ENCODE data around the gene APOOL. TPM values are rescaled to one million over a fixed set of nuclear protein-coding genes. Genes with fewer than 3 reads are reported as not detected.
A peak's percentile ranks its signal among the peaks of the same experiment; 100 is the strongest.

The APOOL gene
- total and polyA plus RNA-seq, 2 donors (not counting 1 experiment from before 2014, with no cell fraction given): 5.8 to 11.6 TPM

GRCh38 chrX:85031505-85031904 lies 27.8 kb downstream of the APOOL start:
- Histone ChIP-seq H3K9ac (ENCODE audit: insufficient read depth, low read length) (no peak overlapping the region), H3K79me2 (ENCODE audit: control insufficient read depth, insufficient read depth, low read length) (no peaks in the 10 kb centered on the region), H3K9me3 (ENCODE audit: control insufficient read depth, insufficient read depth, low read depth, low read length) (no peaks in the 10 kb centered on the region), H4K20me1 (ENCODE audit: control insufficient read depth, extremely low read depth, insufficient read depth, low read length) (no peaks in the 10 kb centered on the region), H3K4me2 (ENCODE audit: extremely low read depth, insufficient read depth, low read length) (no peak overlapping the region), H3K27ac (ENCODE audit: insufficient read depth, low read length) (no peak overlapping the region), H3K4me3 (replicated peaks in 1 of 4; ENCODE audit: control extremely low read depth in 1 of 4, insufficient read depth in 1 of 4, low read depth in 3 of 4, low read length in 4 of 4) (no peak overlapping the region), H3K27me3 (ENCODE audit: control insufficient read depth, insufficient read depth, low read length) (no peaks in the 10 kb centered on the region), H3K4me1 (ENCODE audit: control insufficient read depth, extremely low read depth, insufficient read depth, low read length) (no peaks in the 10 kb centered on the region), H2AFZ (ENCODE audit: low read length) (no peak overlapping the region), H3K36me3 (ENCODE audit: control insufficient read depth, insufficient read depth, low read length) (no peaks in the 10 kb centered on the region)
- DNase-seq (ENCODE audit: low read depth in 2 of 2): no peak
- TF ChIP-seq EZH2 (IDR thresholded peaks at IDR 0.05; ENCODE audit: low read length, missing control alignments): no peak
- TF ChIP-seq CTCF (conservative IDR thresholded peaks at IDR 0.05 in 1 of 2, IDR thresholded peaks at IDR 0.05 in 1 of 2; ENCODE audit: low read depth in 1 of 2, low read length in 2 of 2): no peak

- no peak overlapping the region for H3K4me3 ChIP-seq (replicated peaks in 1 of 4; ENCODE audit: control extremely low read depth in 1 of 4, insufficient read depth in 1 of 4, low read depth in 3 of 4, low read length in 4 of 4)
- no peaks in the 10 kb centered on the region for H4K20me1 ChIP-seq (ENCODE audit: control insufficient read depth, extremely low read depth, insufficient read depth, low read length)
- H3K27me3 ChIP-seq (ENCODE audit: control insufficient read depth, insufficient read depth, low read length): no peaks in the 10 kb centered on the region
- no peaks in the 10 kb centered on the region for H3K79me2 ChIP-seq (ENCODE audit: control insufficient read depth, insufficient read depth, low read length)
- H3K9me3 ChIP-seq (ENCODE audit: control insufficient read depth, insufficient read depth, low read depth, low read length): no peaks in the 10 kb centered on the region
- no peaks in the 10 kb centered on the region for H3K36me3 ChIP-seq (ENCODE audit: control insufficient read depth, insufficient read depth, low read length)
- no peak overlapping the region for H2AFZ ChIP-seq (ENCODE audit: low read length)
- TF ChIP-seq CTCF (conservative IDR thresholded peaks at IDR 0.05 in 1 of 2, IDR thresholded peaks at IDR 0.05 in 1 of 2; ENCODE audit: low read depth in 1 of 2, low read length in 2 of 2) (no peak), EZH2 (IDR thresholded peaks at IDR 0.05; ENCODE audit: low read length, missing control alignments) (no peak)
- no peak for DNase-seq (ENCODE audit: low read depth in 2 of 2)
- no peaks in the 10 kb centered on the region for H3K4me1 ChIP-seq (ENCODE audit: control insufficient read depth, extremely low read depth, insufficient read depth, low read length)
- no peak overlapping the region for H3K27ac ChIP-seq (ENCODE audit: insufficient read depth, low read length)
- H3K9ac ChIP-seq (ENCODE audit: insufficient read depth, low read length): no peak overlapping the region
- H3K4me2 ChIP-seq (ENCODE audit: extremely low read depth, insufficient read depth, low read length): no peak overlapping the region
Observed at GRCh38 chrX:85037114-85037513, 33.4 kb downstream of the APOOL start.

- Histone ChIP-seq H3K4me1 (ENCODE audit: control insufficient read depth, extremely low read depth, insufficient read depth, low read length) (no peaks in the 10 kb centered on the region), H3K4me3 (replicated peaks in 1 of 4; ENCODE audit: control extremely low read depth in 1 of 4, insufficient read depth in 1 of 4, low read depth in 3 of 4, low read length in 4 of 4) (no peak overlapping the region), H2AFZ (ENCODE audit: low read length) (no peak overlapping the region), H3K9me3 (ENCODE audit: control insufficient read depth, insufficient read depth, low read depth, low read length) (no peaks in the 10 kb centered on the region), H3K27ac (ENCODE audit: insufficient read depth, low read length) (peak overlapping the region; percentile 15), H3K4me2 (ENCODE audit: extremely low read depth, insufficient read depth, low read length) (no peak overlapping the region), H4K20me1 (ENCODE audit: control insufficient read depth, extremely low read depth, insufficient read depth, low read length) (no peaks in the 10 kb centered on the region), H3K9ac (ENCODE audit: insufficient read depth, low read length) (no peak overlapping the region), H3K27me3 (ENCODE audit: control insufficient read depth, insufficient read depth, low read length) (no peaks in the 10 kb centered on the region), H3K79me2 (ENCODE audit: control insufficient read depth, insufficient read depth, low read length) (no peaks in the 10 kb centered on the region), H3K36me3 (ENCODE audit: control insufficient read depth, insufficient read depth, low read length) (no peaks in the 10 kb centered on the region)
- TF ChIP-seq EZH2 (IDR thresholded peaks at IDR 0.05; ENCODE audit: low read length, missing control alignments) (no peak), CTCF (conservative IDR thresholded peaks at IDR 0.05 in 1 of 2, IDR thresholded peaks at IDR 0.05 in 1 of 2; ENCODE audit: low read depth in 1 of 2, low read length in 2 of 2) (no peak)
- no peak for DNase-seq (ENCODE audit: low read depth in 2 of 2)
Observed at GRCh38 chrX:85051627-85052026, 48.0 kb downstream of the APOOL start.

Measured in fibroblast of lung (primary cell).